ENCODE results near the gene MAVS. TPM values are rescaled to one million over a fixed set of nuclear protein-coding genes. Genes with fewer than 3 reads are reported as not detected.

MAVS gene
- total RNA-seq, 2 experiments from 2014 or later: 13.6 to 14.7 TPM

- Mint-ChIP-seq H3K4me1 (ENCODE audit: low read depth) (peaks cover 41% of the 10 kb centered on the region), H3K27me3 (no peaks in the 10 kb centered on the region), H3K9me3 (no peaks in the 10 kb centered on the region), H3K4me3 (no peak overlapping the region), H3K27ac (peak overlapping the region; percentile 61), H3K36me3 (ENCODE audit: low read depth) (peaks cover 76% of the 10 kb centered on the region)
- Histone ChIP-seq H3K9me3 (ENCODE audit: control insufficient read depth in 1 of 2, insufficient read depth in 1 of 2, low read length in 2 of 2) (no peaks in the 10 kb centered on the region), H3K4me3 (ENCODE audit: low read length) (no peak overlapping the region), H3K36me3 (ENCODE audit: insufficient read depth, low read length) (peaks cover 61% of the 10 kb centered on the region), H3K27ac (ENCODE audit: low read depth in 1 of 2, low read length in 2 of 2) (no peak overlapping the region), H3K4me1 (ENCODE audit: insufficient read depth, low read length) (peaks cover 14% of the 10 kb centered on the region), H3K27me3 (ENCODE audit: control insufficient read depth in 1 of 2, insufficient read depth in 2 of 2, low read length in 2 of 2) (no peaks in the 10 kb centered on the region)
- intact Hi-C loops (cut with DNase I, micrococcal nuclease): no loop called here
- POLR2A ChIA-PET: no interaction called here
- TF ChIP-seq, protein P1, sequence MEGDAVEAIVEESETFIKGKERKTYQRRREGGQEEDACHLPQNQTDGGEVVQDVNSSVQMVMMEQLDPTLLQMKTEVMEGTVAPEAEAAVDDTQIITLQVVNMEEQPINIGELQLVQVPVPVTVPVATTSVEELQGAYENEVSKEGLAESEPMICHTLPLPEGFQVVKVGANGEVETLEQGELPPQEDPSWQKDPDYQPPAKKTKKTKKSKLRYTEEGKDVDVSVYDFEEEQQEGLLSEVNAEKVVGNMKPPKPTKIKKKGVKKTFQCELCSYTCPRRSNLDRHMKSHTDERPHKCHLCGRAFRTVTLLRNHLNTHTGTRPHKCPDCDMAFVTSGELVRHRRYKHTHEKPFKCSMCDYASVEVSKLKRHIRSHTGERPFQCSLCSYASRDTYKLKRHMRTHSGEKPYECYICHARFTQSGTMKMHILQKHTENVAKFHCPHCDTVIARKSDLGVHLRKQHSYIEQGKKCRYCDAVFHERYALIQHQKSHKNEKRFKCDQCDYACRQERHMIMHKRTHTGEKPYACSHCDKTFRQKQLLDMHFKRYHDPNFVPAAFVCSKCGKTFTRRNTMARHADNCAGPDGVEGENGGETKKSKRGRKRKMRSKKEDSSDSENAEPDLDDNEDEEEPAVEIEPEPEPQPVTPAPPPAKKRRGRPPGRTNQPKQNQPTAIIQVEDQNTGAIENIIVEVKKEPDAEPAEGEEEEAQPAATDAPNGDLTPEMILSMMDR (IDR thresholded peaks at IDR 0.05): no peak
- ATAC-seq (ENCODE audit: poor library complexity) (no peak), DNase-seq (no peak)
- CTCF ChIA-PET: interaction anchor here (1.3 kb wide), 1 partner anchor 104 kb away, joined by 3 read pairs; no protein-coding TSS in a partner anchor
Measured at GRCh38 chr20:3922983-3923339, 76.3 kb downstream of the MAVS start.

- H3K4me1 ChIP-seq (ENCODE audit: insufficient read depth, low read length): peaks cover 14% of the 10 kb centered on the region
- ChIA-PET CTCF (no interaction called here), POLR2A (no interaction called here)
- DNase-seq (no peak), ATAC-seq (ENCODE audit: poor library complexity) (no peak)
- no peaks in the 10 kb centered on the region for H3K9me3 ChIP-seq (ENCODE audit: control insufficient read depth in 1 of 2, insufficient read depth in 1 of 2, low read length in 2 of 2)
- peaks cover 53% of the 10 kb centered on the region for H3K36me3 ChIP-seq (ENCODE audit: insufficient read depth, low read length)
- Mint-ChIP-seq H3K27ac (peak overlapping the region; percentile 61), H3K9me3 (no peaks in the 10 kb centered on the region), H3K4me3 (no peak overlapping the region), H3K4me1 (ENCODE audit: low read depth) (peaks cover 44% of the 10 kb centered on the region), H3K36me3 (ENCODE audit: low read depth) (peaks cover 67% of the 10 kb centered on the region), H3K27me3 (no peaks in the 10 kb centered on the region)
- TF ChIP-seq, protein P1 (IDR thresholded peaks at IDR 0.05): no peak
- no peaks in the 10 kb centered on the region for H3K27me3 ChIP-seq (ENCODE audit: control insufficient read depth in 1 of 2, insufficient read depth in 2 of 2, low read length in 2 of 2)
- no peak overlapping the region for H3K27ac ChIP-seq (ENCODE audit: low read depth in 1 of 2, low read length in 2 of 2)
- no peak overlapping the region for H3K4me3 ChIP-seq (ENCODE audit: low read length)
- intact Hi-C loops (cut with DNase I, micrococcal nuclease): no loop called here
Measured at GRCh38 chr20:3923818-3924217, 77.2 kb downstream of the MAVS start.

- peaks cover 45% of the 10 kb centered on the region for H3K4me1 Mint-ChIP-seq (ENCODE audit: low read depth)
- intact Hi-C loops (cut with DNase I, micrococcal nuclease): no loop called here
- H3K9me3 Mint-ChIP-seq: no peaks in the 10 kb centered on the region
- Histone ChIP-seq H3K4me3 (ENCODE audit: low read length) (no peak overlapping the region), H3K9me3 (ENCODE audit: control insufficient read depth in 1 of 2, insufficient read depth in 1 of 2, low read length in 2 of 2) (no peaks in the 10 kb centered on the region), H3K27me3 (ENCODE audit: control insufficient read depth in 1 of 2, insufficient read depth in 2 of 2, low read length in 2 of 2) (no peaks in the 10 kb centered on the region), H3K36me3 (ENCODE audit: insufficient read depth, low read length) (peaks cover 47% of the 10 kb centered on the region), H3K4me1 (ENCODE audit: insufficient read depth, low read length) (peaks cover 20% of the 10 kb centered on the region), H3K27ac (ENCODE audit: low read depth in 1 of 2, low read length in 2 of 2) (peak overlapping the region in 1 of 2 donors; percentile 11)
- peak overlapping the region; percentile 61 for H3K27ac Mint-ChIP-seq
- H3K27me3 Mint-ChIP-seq: no peaks in the 10 kb centered on the region
- TF ChIP-seq, protein P1 (IDR thresholded peaks at IDR 0.05): no peak
- ChIA-PET CTCF (no interaction called here), POLR2A (no interaction called here)
- DNase-seq (peak in 2 of 14 experiments; percentile 57 to 63), ATAC-seq (ENCODE audit: poor library complexity) (peak; percentile 19)
- peaks cover 60% of the 10 kb centered on the region for H3K36me3 Mint-ChIP-seq (ENCODE audit: low read depth)
- no peak overlapping the region for H3K4me3 Mint-ChIP-seq
Measured at GRCh38 chr20:3924304-3925112, 77.9 kb downstream of the MAVS start.

All from CD4-positive, alpha-beta T cell (primary cell).